Smooth muscle cell (in vitro differentiated cells): ENCODE data around the gene TUNAR. TPM values are rescaled to one million over a fixed set of nuclear protein-coding genes. Genes with fewer than 3 reads are reported as not detected.
"Not testable (repeated sequence)": the region's sequence is repeated elsewhere in the genome, so short reads cannot be mapped to it uniquely, and the experiment has no call there.

Source experiments
- DNase-seq: peaks from one replicate; lab custom pipeline; 2025; ENCODE audit not compliant: unreplicated experiment; lab: John Stamatoyannopoulos, UW
- H2AFZ ChIP-seq: fragments of 200-600 bp; sonication (generic); 2 replicates; pipeline ENCODE4 v1.6.0; 2016; ENCODE audit warnings: antibody characterized with exemption, low read depth, mild to moderate bottlenecking
- H3F3A ChIP-seq: fragments of 200-600 bp; sonication (generic); 2 replicates; pipeline ENCODE4 v1.6.0; 2017; ENCODE audit warnings: antibody characterized with exemption, low read depth
- H3K27ac ChIP-seq: fragments of 200-600 bp; sonication (generic); 2 replicates; pipeline ENCODE4 v1.5.1; 2016; ENCODE audit warnings: low read depth, mild to moderate bottlenecking
- H3K27me3 ChIP-seq: fragments of 200-600 bp; sonication (generic); 2 replicates; pipeline ENCODE4 v1.6.1; 2016; ENCODE audit warnings: low read depth, mild to moderate bottlenecking
- H3K36me3 ChIP-seq: fragments of 200-600 bp; sonication (generic); 2 replicates; pipeline ENCODE4 v1.5.1; 2016; ENCODE audit warnings: low read depth
- H3K4me1 ChIP-seq: fragments of 200-600 bp; sonication (generic); 2 replicates; pipeline ENCODE4 v1.5.1; 2016; ENCODE audit warnings: low read depth
- H3K4me2 ChIP-seq: fragments of 200-600 bp; sonication (generic); 2 replicates; pipeline ENCODE4 v1.6.0; 2016; ENCODE audit warnings: mild to moderate bottlenecking
- H3K4me3 ChIP-seq: fragments of 200-600 bp; sonication (generic); 2 replicates; pipeline ENCODE4 v1.5.1; 2016; ENCODE audit warnings: mild to moderate bottlenecking
- H3K79me2 ChIP-seq: fragments of 200-600 bp; sonication (generic); 2 replicates; pipeline ENCODE4 v1.6.0; 2016; ENCODE audit warnings: low read depth, mild to moderate bottlenecking
- H3K9ac ChIP-seq: fragments of 200-600 bp; sonication (generic); 2 replicates; pipeline ENCODE4 v1.6.0; 2016; ENCODE audit warnings: low read depth
- H3K9me3 ChIP-seq: fragments of 200-600 bp; sonication (generic); replicated peaks from 2 replicates; pipeline ENCODE4 v1.5.1; 2016; ENCODE audit warnings: low read depth
- H4K20me1 ChIP-seq: fragments of 200-600 bp; sonication (generic); 2 replicates; pipeline ENCODE4 v1.6.0; 2016; ENCODE audit warnings: low read depth
- WGBS: methylation state at CpG from one replicate; pipeline ENCODE4 v1.1.7; 2016; ENCODE audit warnings: low lambda C conversion rate; 5-methylcytosine and 5-hydroxymethylcytosine counted together
- polyA plus RNA-seq: library from polyadenylated mRNA; unstranded; fragments of >200 nt; fragmentation: Nextera tagmentation; extraction: Ambion mirVana; gene quantifications from 2 replicates; pipeline ENCODE4 v1.2.1, GENCODE V29; 2016
- total RNA-seq: library from RNA; depleted of rRNA; stranded (reverse); fragments of >200 nt; gene quantifications from 2 replicates; pipeline ENCODE4 v1.2.3, GENCODE V29; 2014
- TF ChIP-seq, protein P1 (sequence below): fragments of 200-600 bp; sonication (generic); IDR thresholded peaks from 2 replicates; pipeline ENCODE4 v1.5.1; 2017; ENCODE audit warnings: borderline replicate concordance, mild to moderate bottlenecking, antibody characterized with exemption; ENCODE audit not compliant: insufficient read depth, poor library complexity, severe bottlenecking

The TUNAR gene
- total and polyA plus RNA-seq, 2 experiments from 2014 or later: not detected

DNA sequence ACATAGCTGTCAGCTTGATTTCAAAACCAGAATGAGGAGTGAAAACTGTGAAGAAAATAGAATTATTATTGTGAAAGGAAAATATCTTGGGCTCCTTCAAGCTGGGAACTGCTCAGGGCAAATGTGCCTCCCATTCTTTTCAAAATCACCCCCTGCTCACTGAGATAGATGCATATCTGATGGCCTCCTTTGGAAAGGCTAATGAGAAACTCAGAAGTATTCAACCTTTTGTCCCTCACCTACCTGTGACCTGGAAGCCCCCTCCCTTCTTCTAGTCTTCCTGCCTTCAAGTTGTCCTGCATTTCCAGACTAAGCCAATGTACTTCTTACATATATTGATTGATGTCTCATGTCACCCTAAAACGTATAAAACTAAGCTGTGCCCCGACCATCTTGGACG lies 81.5 kb downstream of the TUNAR start:
- H3K79me2 ChIP-seq: no peaks in the 10 kb centered on the region
- TF ChIP-seq, protein P1, sequence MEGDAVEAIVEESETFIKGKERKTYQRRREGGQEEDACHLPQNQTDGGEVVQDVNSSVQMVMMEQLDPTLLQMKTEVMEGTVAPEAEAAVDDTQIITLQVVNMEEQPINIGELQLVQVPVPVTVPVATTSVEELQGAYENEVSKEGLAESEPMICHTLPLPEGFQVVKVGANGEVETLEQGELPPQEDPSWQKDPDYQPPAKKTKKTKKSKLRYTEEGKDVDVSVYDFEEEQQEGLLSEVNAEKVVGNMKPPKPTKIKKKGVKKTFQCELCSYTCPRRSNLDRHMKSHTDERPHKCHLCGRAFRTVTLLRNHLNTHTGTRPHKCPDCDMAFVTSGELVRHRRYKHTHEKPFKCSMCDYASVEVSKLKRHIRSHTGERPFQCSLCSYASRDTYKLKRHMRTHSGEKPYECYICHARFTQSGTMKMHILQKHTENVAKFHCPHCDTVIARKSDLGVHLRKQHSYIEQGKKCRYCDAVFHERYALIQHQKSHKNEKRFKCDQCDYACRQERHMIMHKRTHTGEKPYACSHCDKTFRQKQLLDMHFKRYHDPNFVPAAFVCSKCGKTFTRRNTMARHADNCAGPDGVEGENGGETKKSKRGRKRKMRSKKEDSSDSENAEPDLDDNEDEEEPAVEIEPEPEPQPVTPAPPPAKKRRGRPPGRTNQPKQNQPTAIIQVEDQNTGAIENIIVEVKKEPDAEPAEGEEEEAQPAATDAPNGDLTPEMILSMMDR: no peak
- no peaks in the 10 kb centered on the region for H3K4me1 ChIP-seq
- no peaks in the 10 kb centered on the region for H4K20me1 ChIP-seq
- H3F3A ChIP-seq: no peaks in the 10 kb centered on the region
- H3K36me3 ChIP-seq: no peaks in the 10 kb centered on the region
- no peaks in the 10 kb centered on the region for H3K27me3 ChIP-seq
- WGBS: 64% methylated on average over 3 of the region's 3 CpGs
- no peaks in the 10 kb centered on the region for H3K9me3 ChIP-seq
- no peak overlapping the region for H3K27ac ChIP-seq
- no peak overlapping the region for H3K4me2 ChIP-seq
- DNase-seq: no peak
- no peak overlapping the region for H3K4me3 ChIP-seq
- no peak overlapping the region for H3K9ac ChIP-seq
- no peak overlapping the region for H2AFZ ChIP-seq

DNA sequence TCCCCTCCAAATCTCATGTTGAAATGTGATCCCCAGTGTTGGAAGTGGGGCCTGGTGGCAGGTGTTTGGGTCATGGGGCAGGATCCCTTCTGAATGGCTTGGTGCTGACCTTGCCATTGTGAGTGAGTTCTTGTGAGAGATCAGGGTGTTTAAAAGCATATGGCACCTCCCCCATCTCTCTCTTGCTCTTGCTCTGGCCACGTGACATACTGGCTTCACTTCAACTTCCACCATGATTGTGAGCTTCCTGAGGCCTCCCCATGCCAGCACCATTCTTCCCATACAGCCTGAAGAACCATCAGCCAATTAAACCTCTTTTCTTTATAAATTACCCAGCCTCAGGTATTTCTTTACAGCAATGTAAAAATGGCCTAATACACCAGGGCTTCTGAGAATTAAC lies 82.7 kb downstream of the TUNAR start:
- Histone ChIP-seq H3K27ac (no peak overlapping the region), H3K4me1 (no peaks in the 10 kb centered on the region), H3K4me3 (no peak overlapping the region), H3K36me3 (no peaks in the 10 kb centered on the region), H3K9me3 (no peaks in the 10 kb centered on the region), H2AFZ (no peak overlapping the region), H3K9ac (no peak overlapping the region), H3K79me2 (no peaks in the 10 kb centered on the region), H3K27me3 (no peaks in the 10 kb centered on the region), H4K20me1 (no peaks in the 10 kb centered on the region), H3F3A (no peaks in the 10 kb centered on the region), H3K4me2 (no peak overlapping the region)
- DNase-seq: no peak
- 78% methylated on average over 1 of the region's 1 CpG for WGBS
- TF ChIP-seq, protein P1: no peak

DNA sequence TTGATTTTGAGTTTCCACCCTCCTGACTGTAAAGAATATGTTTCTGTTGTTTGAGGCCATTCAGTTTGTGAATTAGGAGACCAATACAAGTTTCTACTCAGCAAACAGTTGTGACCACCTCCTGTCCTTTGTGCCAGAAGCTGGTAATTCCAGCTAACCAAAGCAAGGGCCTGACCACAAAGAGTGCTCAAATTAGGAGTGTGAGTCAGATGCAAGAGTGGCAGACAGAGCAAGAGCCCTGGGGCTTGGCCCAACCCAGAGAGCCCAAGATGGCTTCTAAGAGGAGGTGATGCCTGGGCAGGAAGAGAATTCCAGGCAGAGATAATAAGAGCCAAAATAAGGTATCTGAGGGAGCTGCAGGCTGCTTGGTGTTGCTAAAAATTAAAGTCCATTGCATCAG lies 84.8 kb downstream of the TUNAR start:
- Histone ChIP-seq H3K27ac (no peak overlapping the region), H3K36me3 (no peaks in the 10 kb centered on the region), H4K20me1 (no peaks in the 10 kb centered on the region), H3K4me1 (no peaks in the 10 kb centered on the region), H3K79me2 (no peaks in the 10 kb centered on the region), H3K9ac (no peak overlapping the region), H3K27me3 (no peaks in the 10 kb centered on the region), H3K4me2 (no peak overlapping the region), H2AFZ (no peak overlapping the region), H3F3A (no peaks in the 10 kb centered on the region), H3K4me3 (no peak overlapping the region), H3K9me3 (no peaks in the 10 kb centered on the region)
- no peak for DNase-seq
- TF ChIP-seq, protein P1: no peak

DNA sequence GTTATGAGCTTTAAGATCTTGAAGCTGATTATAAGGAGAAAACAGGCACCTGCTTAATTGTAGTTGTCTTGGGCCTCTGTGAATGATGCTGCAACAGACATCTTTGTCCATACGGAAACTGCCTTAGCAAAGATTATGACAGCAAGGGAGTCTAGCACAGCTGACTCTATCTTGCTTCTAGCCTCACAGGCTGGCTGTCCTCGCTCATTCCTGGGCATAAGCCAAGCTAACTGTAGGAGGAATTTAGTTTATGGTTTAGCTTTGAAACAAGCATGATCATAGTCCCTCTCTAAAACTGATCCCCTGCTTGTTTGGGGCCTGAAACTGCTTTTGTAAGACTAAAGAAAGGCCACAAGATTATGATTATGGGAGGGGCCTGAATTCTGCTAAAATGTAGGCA lies 88.3 kb downstream of the TUNAR start:
- H3K4me2 ChIP-seq: no peak overlapping the region
- H3K4me1 ChIP-seq: no peaks in the 10 kb centered on the region
- WGBS: 76% methylated on average over 2 of the region's 2 CpGs
- no peak overlapping the region for H3K9ac ChIP-seq
- TF ChIP-seq, protein P1: no peak
- no peaks in the 10 kb centered on the region for H4K20me1 ChIP-seq
- H3K79me2 ChIP-seq: no peaks in the 10 kb centered on the region
- H3F3A ChIP-seq: no peaks in the 10 kb centered on the region
- H3K9me3 ChIP-seq: no peaks in the 10 kb centered on the region
- H3K36me3 ChIP-seq: no peaks in the 10 kb centered on the region
- DNase-seq: no peak
- H3K4me3 ChIP-seq: no peak overlapping the region
- H3K27ac ChIP-seq: no peak overlapping the region
- H2AFZ ChIP-seq: no peak overlapping the region
- H3K27me3 ChIP-seq: no peaks in the 10 kb centered on the region

DNA sequence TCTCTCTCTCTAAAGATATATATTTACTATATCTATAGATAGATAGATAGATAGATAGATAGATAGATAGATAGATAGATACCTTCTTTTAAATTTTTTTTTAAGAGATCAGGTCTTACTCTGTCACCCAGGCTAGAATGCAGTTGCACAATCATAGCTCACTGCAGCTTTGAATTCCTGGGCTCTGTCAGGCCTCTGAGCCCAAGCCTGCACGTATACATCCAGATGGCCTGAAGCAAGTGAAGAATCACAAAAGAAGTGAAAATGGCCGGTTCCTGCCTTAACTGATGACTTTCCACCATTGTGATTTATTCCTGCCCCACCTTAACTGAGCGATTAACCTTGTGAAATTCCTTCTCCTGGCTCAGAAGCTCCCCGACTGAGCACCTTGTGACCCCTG lies 91.4 kb downstream of the TUNAR start:
- not testable (repeated sequence) for H2AFZ ChIP-seq, DNase-seq, H3K4me2 ChIP-seq, H4K20me1 ChIP-seq, H3K4me1 ChIP-seq, H3K27ac ChIP-seq, H3K79me2 ChIP-seq, H3K9ac ChIP-seq, H3K4me3 ChIP-seq, H3K36me3 ChIP-seq, H3K27me3 ChIP-seq, H3K9me3 ChIP-seq, H3F3A ChIP-seq
- WGBS: 49% methylated on average over 4 of the region's 4 CpGs
